Lung (tissue), 12 donors: Measurements from ENCODE around the gene OR4C6. TPM values are rescaled to one million over a fixed set of nuclear protein-coding genes. Genes with fewer than 3 reads are reported as not detected.

Experiments used
- ATAC-seq: fragments of 200-7000 bp; cut with Tn5 transposase; one replicate; pipeline ENCODE4 v1.9.1; 2020; ENCODE audit warnings: moderate number of reproducible peaks; ENCODE audit not compliant: insufficient read depth, low FRiP score
- DNase-seq, 3 donors: peaks; one replicate each; pipeline ENCODE4 v3.0.0-alpha.2; 2013 to 2017
- H3K27ac ChIP-seq, 2 donors: one replicate each; pipeline ENCODE4 v1.5.1; 2013; ENCODE audit warnings: mild to moderate bottlenecking in 2 of 2, moderate library complexity in 2 of 2, control low read depth in 1 of 2, inconsistent platforms in 1 of 2, low read depth in 1 of 2, low read length in 1 of 2
- H3K27me3 ChIP-seq, 3 donors: one replicate each; pipeline ENCODE4 v1.5.1; 2013; ENCODE audit warnings: low read length in 2 of 3; ENCODE audit not compliant: control insufficient read depth in 3 of 3, insufficient read depth in 3 of 3
- H3K36me3 ChIP-seq, 4 donors: one replicate each; pipeline ENCODE4 v1.5.1; 2013; ENCODE audit warnings: low read length in 4 of 4, mild to moderate bottlenecking in 1 of 4, moderate library complexity in 1 of 4; ENCODE audit not compliant: control insufficient read depth in 4 of 4, insufficient read depth in 4 of 4
- H3K4me1 ChIP-seq, 5 donors: one replicate each; pipeline ENCODE4 v1.5.1; 2013; ENCODE audit warnings: low read length in 5 of 5, mild to moderate bottlenecking in 2 of 5, moderate library complexity in 1 of 5; ENCODE audit not compliant: control insufficient read depth in 5 of 5, insufficient read depth in 5 of 5
- H3K4me3 ChIP-seq: one replicate; pipeline ENCODE4 v1.5.1; 2013; ENCODE audit warnings: mild to moderate bottlenecking, control low read depth, moderate library complexity
- H3K9ac ChIP-seq, 2 donors: one replicate each; pipeline ENCODE4 v1.5.1; 2013; ENCODE audit warnings: low read length in 2 of 2, control low read depth in 1 of 2; ENCODE audit not compliant: insufficient read depth in 1 of 2
- H3K9me3 ChIP-seq, 4 donors: one replicate each; pipeline ENCODE4 v1.5.1; 2013; ENCODE audit warnings: low read length in 3 of 4, mild to moderate bottlenecking in 1 of 4, moderate library complexity in 1 of 4; ENCODE audit not compliant: control insufficient read depth in 4 of 4, insufficient read depth in 3 of 4
- WGBS, 2 donors: extraction: QIAGEN DNeasy Blood & Tissue Kit; methylation state at CpG; one replicate each; pipeline ENCODE4 v1.1.7; 2013; 5-methylcytosine and 5-hydroxymethylcytosine counted together
- polyA plus RNA-seq, 2 donors: library from polyadenylated mRNA; stranded (reverse); fragments of 200-250 nt; gene quantifications; one replicate each; pipeline ENCODE4 v1.2.1, GENCODE V29; 2013
- total RNA-seq, 2 donors: library from RNA; depleted of rRNA in 1 of 2; stranded (reverse); fragments of >200 nt in 1 of 2; gene quantifications; one replicate each; pipeline ENCODE4 v1.2.1, GENCODE V29; 2014 to 2021
- TF ChIP-seq, protein P1 (sequence below): IDR thresholded peaks from 2 replicates; pipeline ENCODE4 v1.5.1; 2012; ENCODE audit warnings: mild to moderate bottlenecking; ENCODE audit errors: control extremely low read depth, extremely low read depth
- donor health status: control.
- donor health status: control.
- donor health status: Bipolar disorder and iron deficiency.
- donor health status: healthy.
- donor health status: DM: yes; HTN: yes; CAD: no.

The OR4C6 gene
- total and polyA plus RNA-seq, 4 donors: not detected

- H3K4me3 ChIP-seq: no peak overlapping the region
- no peaks in the 10 kb centered on the region for H3K4me1 ChIP-seq
- no peaks in the 10 kb centered on the region for H3K36me3 ChIP-seq
- TF ChIP-seq, protein P1, sequence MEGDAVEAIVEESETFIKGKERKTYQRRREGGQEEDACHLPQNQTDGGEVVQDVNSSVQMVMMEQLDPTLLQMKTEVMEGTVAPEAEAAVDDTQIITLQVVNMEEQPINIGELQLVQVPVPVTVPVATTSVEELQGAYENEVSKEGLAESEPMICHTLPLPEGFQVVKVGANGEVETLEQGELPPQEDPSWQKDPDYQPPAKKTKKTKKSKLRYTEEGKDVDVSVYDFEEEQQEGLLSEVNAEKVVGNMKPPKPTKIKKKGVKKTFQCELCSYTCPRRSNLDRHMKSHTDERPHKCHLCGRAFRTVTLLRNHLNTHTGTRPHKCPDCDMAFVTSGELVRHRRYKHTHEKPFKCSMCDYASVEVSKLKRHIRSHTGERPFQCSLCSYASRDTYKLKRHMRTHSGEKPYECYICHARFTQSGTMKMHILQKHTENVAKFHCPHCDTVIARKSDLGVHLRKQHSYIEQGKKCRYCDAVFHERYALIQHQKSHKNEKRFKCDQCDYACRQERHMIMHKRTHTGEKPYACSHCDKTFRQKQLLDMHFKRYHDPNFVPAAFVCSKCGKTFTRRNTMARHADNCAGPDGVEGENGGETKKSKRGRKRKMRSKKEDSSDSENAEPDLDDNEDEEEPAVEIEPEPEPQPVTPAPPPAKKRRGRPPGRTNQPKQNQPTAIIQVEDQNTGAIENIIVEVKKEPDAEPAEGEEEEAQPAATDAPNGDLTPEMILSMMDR: no peak
- ATAC-seq (no peak), DNase-seq (no peak)
- peaks cover 0 to 14% (median 7%) of the 10 kb centered on the region in 4 donors for H3K9me3 ChIP-seq
- no peak overlapping the region for H3K9ac ChIP-seq
- 84 to 86% methylated on average over 4 of the region's 4 CpGs for WGBS, 2 donors
- H3K27ac ChIP-seq: no peak overlapping the region
- H3K27me3 ChIP-seq: no peaks in the 10 kb centered on the region
Observed at GRCh38 chr11:55701429-55701828, 39.4 kb downstream of the OR4C6 start.

DNA sequence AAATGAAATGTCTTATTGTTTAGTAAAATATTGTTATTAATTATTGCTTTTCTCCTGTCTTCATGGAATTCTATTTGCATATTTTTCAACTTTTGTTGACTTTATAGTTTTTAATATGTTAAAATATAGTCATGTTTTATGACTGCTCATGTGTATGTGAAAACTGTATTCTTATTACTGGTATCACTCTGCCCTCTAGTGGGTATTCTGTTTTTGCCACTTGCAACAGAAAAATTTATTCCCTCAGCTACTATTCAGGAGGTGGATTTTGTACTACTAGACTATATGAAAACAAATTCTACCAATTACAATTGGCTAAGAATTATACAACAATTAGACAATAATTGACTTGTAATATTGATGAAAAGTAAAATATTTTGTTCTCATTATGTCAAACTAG is 45.0 kb downstream of the OR4C6 start:
- H3K27me3 ChIP-seq: no peaks in the 10 kb centered on the region
- DNase-seq: no peak
- H3K36me3 ChIP-seq: no peaks in the 10 kb centered on the region
- no peak overlapping the region for H3K4me3 ChIP-seq
- no peak overlapping the region for H3K9ac ChIP-seq
- peaks cover 0 to 8% (median 4%) of the 10 kb centered on the region in 4 donors for H3K9me3 ChIP-seq
- no peaks in the 10 kb centered on the region for H3K4me1 ChIP-seq
- TF ChIP-seq, protein P1: no peak
- no peak for ATAC-seq
- no peak overlapping the region for H3K27ac ChIP-seq

DNA sequence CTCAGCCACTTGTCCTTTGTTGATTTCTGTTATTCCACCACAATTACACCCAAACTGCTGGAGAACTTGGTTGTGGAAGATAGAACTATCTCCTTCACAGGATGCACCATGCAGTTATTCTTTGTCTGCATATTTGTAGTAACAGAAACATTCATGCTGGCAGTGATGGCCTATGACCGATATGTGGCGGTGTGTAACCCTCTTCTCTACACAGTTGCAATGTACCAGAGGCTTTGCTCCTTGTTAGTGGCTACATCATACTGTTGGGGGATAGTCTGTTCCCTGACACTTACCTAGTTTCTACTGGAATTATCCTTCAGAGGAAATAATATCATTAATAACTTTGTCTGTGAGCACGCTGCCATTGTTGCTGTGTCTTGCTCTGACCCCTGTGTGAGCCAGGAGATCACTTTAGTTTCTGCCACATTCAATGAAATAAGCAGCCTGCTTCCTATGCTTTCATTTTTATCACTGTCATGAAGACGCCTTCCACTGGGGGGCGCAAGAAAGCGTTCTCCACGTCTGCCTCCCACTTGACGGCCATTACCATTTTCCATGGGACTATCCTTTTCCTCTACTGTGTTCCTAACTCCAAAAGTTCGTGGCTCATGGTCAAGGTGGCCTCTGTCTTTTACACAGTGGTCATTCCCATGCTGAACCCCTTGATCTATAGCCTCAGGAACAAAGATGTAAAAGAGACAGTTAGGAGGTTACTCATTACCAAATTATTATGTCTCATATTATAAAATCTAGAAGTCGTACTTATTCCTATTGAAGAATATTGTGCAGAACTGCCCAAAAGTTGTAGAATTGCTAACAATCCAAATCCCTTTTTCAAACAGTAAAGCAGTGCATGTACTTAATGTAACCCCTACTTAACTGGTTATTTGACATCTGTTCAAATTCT is 53.2 kb downstream of the OR4C6 start:
- 32 to 34% methylated on average over 10 of the region's 10 CpGs for WGBS, 2 donors
- H3K4me1 ChIP-seq: no peaks in the 10 kb centered on the region

More for the DNA sequence above, 53.2 kb downstream of the OR4C6 start:
- TF ChIP-seq, protein P1: no peak
- H3K9me3 ChIP-seq: peaks cover 0 to 3% (median under 1%) of the 10 kb centered on the region in 4 donors
- no peak overlapping the region for H3K4me3 ChIP-seq
- H3K27me3 ChIP-seq: no peaks in the 10 kb centered on the region
- no peak for ATAC-seq
- H3K36me3 ChIP-seq: no peaks in the 10 kb centered on the region
- DNase-seq: no peak
- no peak overlapping the region for H3K27ac ChIP-seq
- no peak overlapping the region for H3K9ac ChIP-seq

Other genes starting within 250 kb of the OR4C6 start
- gene OR4C15, start 107.7 kb upstream of the OR4C6 start, total RNA-seq: not detected
- gene OR4C15, start 107.7 kb upstream of the OR4C6 start, polyA plus RNA-seq: not detected
- not detected for gene OR4C16, start 90.1 kb upstream of the OR4C6 start, total RNA-seq
- not detected for gene OR4C16, start 90.1 kb upstream of the OR4C6 start, polyA plus RNA-seq
- not detected for gene OR4C11, start 54.6 kb upstream of the OR4C6 start, total RNA-seq
- not detected for gene OR4C11, start 54.6 kb upstream of the OR4C6 start, polyA plus RNA-seq
- not detected for gene OR4P4, start 27.1 kb upstream of the OR4C6 start, total RNA-seq
- not detected for gene OR4P4, start 27.1 kb upstream of the OR4C6 start, polyA plus RNA-seq
- not detected for gene OR4S2, start 13.9 kb upstream of the OR4C6 start, total RNA-seq
- gene OR4S2, start 13.9 kb upstream of the OR4C6 start, polyA plus RNA-seq: not detected
- gene OR5D13, start 111.2 kb downstream of the OR4C6 start, total RNA-seq: not detected
- not detected for gene OR5D13, start 111.2 kb downstream of the OR4C6 start, polyA plus RNA-seq
- gene OR5D14, start 133.4 kb downstream of the OR4C6 start, total RNA-seq: not detected
- gene OR5D14, start 133.4 kb downstream of the OR4C6 start, polyA plus RNA-seq: not detected
- not detected for gene OR5L1, start 149.2 kb downstream of the OR4C6 start, total RNA-seq
- not detected for gene OR5L1, start 149.2 kb downstream of the OR4C6 start, polyA plus RNA-seq
- not detected for gene OR5D18, start 157.4 kb downstream of the OR4C6 start, total RNA-seq
- not detected for gene OR5D18, start 157.4 kb downstream of the OR4C6 start, polyA plus RNA-seq
- gene OR5L2, start 165.0 kb downstream of the OR4C6 start, total RNA-seq: not detected
- not detected for gene OR5L2, start 165.0 kb downstream of the OR4C6 start, polyA plus RNA-seq
- gene OR5D16, start 176.6 kb downstream of the OR4C6 start, total RNA-seq: not detected
- not detected for gene OR5D16, start 176.6 kb downstream of the OR4C6 start, polyA plus RNA-seq
- not detected for gene TRIM51, start 221.1 kb downstream of the OR4C6 start, total RNA-seq
- not detected for gene TRIM51, start 221.1 kb downstream of the OR4C6 start, polyA plus RNA-seq